HEK293 (cell line): ENCODE data around the gene HID1.

Source experiments
- BCL11B ChIP-seq: fragments of 450-650 bp; formaldehyde crosslinking; IDR thresholded peaks from 2 replicates; pipeline ENCODE4 v1.5.1; 2016; ENCODE audit warnings: low read depth, missing biosample characterization, missing genetic modification characterization
- GFI1B ChIP-seq: fragments of 450-650 bp; formaldehyde crosslinking; IDR thresholded peaks from 2 replicates; pipeline ENCODE4 v1.5.1; 2016; ENCODE audit warnings: missing biosample characterization, missing genetic modification characterization
- HOXD13 ChIP-seq: sonication (generic); formaldehyde crosslinking; IDR thresholded peaks from 2 replicates; pipeline ENCODE4 v1.8.0; 2022; ENCODE audit warnings: missing genetic modification reagents, borderline replicate concordance
- INSM2 ChIP-seq: fragments of 450-650 bp; formaldehyde crosslinking; IDR thresholded peaks from 2 replicates; pipeline ENCODE4 v1.5.1; 2016; ENCODE audit warnings: missing biosample characterization, missing genetic modification characterization
- KLF1 ChIP-seq: fragments of 450-650 bp; formaldehyde crosslinking; IDR thresholded peaks from 2 replicates; pipeline ENCODE4 v1.5.1; 2016; ENCODE audit warnings: missing biosample characterization, missing genetic modification characterization
- KLF9 ChIP-seq: fragments of 450-650 bp; formaldehyde crosslinking; IDR thresholded peaks from 2 replicates; pipeline ENCODE4 v1.5.1; 2016; ENCODE audit warnings: missing biosample characterization, missing genetic modification characterization, low read depth
- MEIS1 ChIP-seq: sonication (generic); formaldehyde crosslinking; IDR thresholded peaks from 2 replicates; pipeline ENCODE4 v1.8.1; 2022; ENCODE audit warnings: missing genetic modification reagents, mild to moderate bottlenecking, borderline replicate concordance
- OSR2 ChIP-seq: fragments of 450-650 bp; formaldehyde crosslinking; IDR thresholded peaks from 2 replicates; pipeline ENCODE4 v1.5.1; 2016; ENCODE audit warnings: missing biosample characterization, missing genetic modification characterization
- PBX3 ChIP-seq: sonication (generic); formaldehyde crosslinking; IDR thresholded peaks from 2 replicates; pipeline ENCODE4 v1.8.1; 2022; ENCODE audit warnings: mild to moderate bottlenecking, moderate library complexity, missing genetic modification reagents
- PRDM1 ChIP-seq: fragments of 450-650 bp; formaldehyde crosslinking; IDR thresholded peaks from 2 replicates; pipeline ENCODE4; 2016; ENCODE audit warnings: missing biosample characterization, missing genetic modification characterization
- REPIN1 ChIP-seq: fragments of 450-650 bp; formaldehyde crosslinking; IDR thresholded peaks from 2 replicates; pipeline ENCODE4 v1.5.1; 2017; ENCODE audit warnings: missing biosample characterization, missing genetic modification characterization, low read depth
- SP3 ChIP-seq: fragments of 450-650 bp; formaldehyde crosslinking; IDR thresholded peaks from 2 replicates; pipeline ENCODE4 v1.5.1; 2016; ENCODE audit warnings: missing biosample characterization, missing genetic modification characterization
- WT1 ChIP-seq: fragments of 450-650 bp; formaldehyde crosslinking; IDR thresholded peaks from 2 replicates; pipeline ENCODE4 v1.5.1; 2016; ENCODE audit warnings: missing biosample characterization, missing genetic modification characterization
- YY2 ChIP-seq: fragments of 450-650 bp; formaldehyde crosslinking; IDR thresholded peaks from 2 replicates; pipeline ENCODE4 v1.5.1; 2016; ENCODE audit warnings: missing biosample characterization, missing genetic modification characterization
- ZBTB48 ChIP-seq: fragments of 450-650 bp; formaldehyde crosslinking; IDR thresholded peaks from 2 replicates; pipeline ENCODE4 v1.5.1; 2016; ENCODE audit warnings: missing biosample characterization, missing genetic modification characterization
- ZBTB49 ChIP-seq: fragments of 450-650 bp; formaldehyde crosslinking; IDR thresholded peaks from 2 replicates; pipeline ENCODE4 v1.5.1; 2016; ENCODE audit warnings: missing biosample characterization, missing genetic modification characterization, low read depth
- ZNF148 ChIP-seq: fragments of 450-650 bp; formaldehyde crosslinking; IDR thresholded peaks from 2 replicates; pipeline ENCODE4 v1.5.0; 2017; ENCODE audit warnings: missing biosample characterization, missing genetic modification characterization, borderline replicate concordance
- ZNF184 ChIP-seq: fragments of 450-650 bp; IDR thresholded peaks from 2 replicates; pipeline ENCODE4 v1.5.1; 2018; ENCODE audit warnings: missing biosample characterization, mild to moderate bottlenecking, missing genetic modification characterization
- ZNF302 ChIP-seq: fragments of 450-650 bp; formaldehyde crosslinking; IDR thresholded peaks from 2 replicates; pipeline ENCODE4 v1.5.1; 2016; ENCODE audit warnings: missing biosample characterization, missing genetic modification characterization, low read depth
- ZNF423 ChIP-seq: fragments of 450-650 bp; formaldehyde crosslinking; IDR thresholded peaks from 2 replicates; pipeline ENCODE4 v1.5.1; 2016; ENCODE audit warnings: missing biosample characterization, missing genetic modification characterization
- ZNF549 ChIP-seq: fragments of 450-650 bp; IDR thresholded peaks from 2 replicates; pipeline ENCODE4 v1.5.1; 2018; ENCODE audit warnings: missing biosample characterization, missing genetic modification characterization, mild to moderate bottlenecking, inconsistent platforms, moderate library complexity
- ZNF600 ChIP-seq: fragments of 450-650 bp; formaldehyde crosslinking; IDR thresholded peaks from 2 replicates; pipeline ENCODE4 v1.5.1; 2016; ENCODE audit warnings: missing biosample characterization, missing genetic modification characterization
- ZNF664 ChIP-seq: fragments of 450-650 bp; formaldehyde crosslinking; IDR thresholded peaks from 2 replicates; pipeline ENCODE4 v1.5.1; 2016; ENCODE audit warnings: missing biosample characterization, missing genetic modification characterization
- ZNF768 ChIP-seq: fragments of 450-650 bp; formaldehyde crosslinking; IDR thresholded peaks from 2 replicates; pipeline ENCODE4 v1.5.1; 2018; ENCODE audit warnings: missing biosample characterization, mild to moderate bottlenecking, missing genetic modification characterization
- ZSCAN4 ChIP-seq: fragments of 450-650 bp; formaldehyde crosslinking; IDR thresholded peaks from 2 replicates; pipeline ENCODE4 v1.5.1; 2017; ENCODE audit warnings: missing biosample characterization, missing genetic modification characterization

The HID1 gene

GRCh38 chr17:74937064-74938051 is 35.2 kb downstream of the HID1 start (continued):
- TF ChIP-seq ZNF664: peak; percentile 93
- no peak for TF ChIP-seq SP3 (tag by site-specific recombination)
- TF ChIP-seq INSM2 (tag by site-specific recombination): no peak
- no peak for TF ChIP-seq ZNF184
- TF ChIP-seq KLF9 (tag by site-specific recombination): 0 out of 2 replicates have a peak, but pooled peaks have one; percentile 27
- TF ChIP-seq YY2 (tag by site-specific recombination): no peak
- TF ChIP-seq PRDM1 (tag by site-specific recombination): no peak
- no peak for TF ChIP-seq ZNF148 (tag by site-specific recombination)
- TF ChIP-seq ZNF600 (tag by site-specific recombination): no peak
- TF ChIP-seq ZNF302: no peak
- TF ChIP-seq BCL11B (tag by site-specific recombination): no peak
- no peak for TF ChIP-seq ZNF423 (tag by site-specific recombination)
- TF ChIP-seq ZSCAN4 (tag by site-specific recombination): no peak
- no peak for TF ChIP-seq MEIS1 (CRISPR knock-in tag)
- TF ChIP-seq ZNF768 (tag by site-specific recombination): no peak
- no peak for TF ChIP-seq ZBTB48 (tag by site-specific recombination)
- no peak for TF ChIP-seq PBX3 (CRISPR knock-in tag)
- TF ChIP-seq WT1 (tag by site-specific recombination): 0 out of 2 replicates have a peak, but pooled peaks have one; percentile 25
- TF ChIP-seq ZBTB49 (tag by site-specific recombination): no peak
- TF ChIP-seq REPIN1 (tag by site-specific recombination): no peak
- peak; percentile 90 for TF ChIP-seq KLF1 (tag by site-specific recombination)
- no peak for TF ChIP-seq ZNF549 (tag by site-specific recombination)
- no peak for TF ChIP-seq HOXD13 (CRISPR knock-in tag)
- TF ChIP-seq OSR2: no peak
- TF ChIP-seq GFI1B (tag by site-specific recombination): no peak
